Measurements from ENCODE around the gene ATG16L2.

- TF ChIP-seq POLR2A (IDR thresholded peaks at IDR 0.05) (no peak), CTCF (IDR thresholded peaks at IDR 0.05 in 4 of 5, conservative IDR thresholded peaks at IDR 0.05 in 1 of 5) (no peak)
These were observed 35.4 kb upstream of the ATG16L2 start for GRCh38 chr11:72778535-72779494.
